HS-27A (cell line): ENCODE measurements around the gene NSUN2.

Source experiments
- DNase-seq: peaks from one replicate; pipeline ENCODE4 v3.0.0-alpha.2; 2012; ENCODE audit warnings: low read depth, missing footprints

NSUN2 gene

DNA sequence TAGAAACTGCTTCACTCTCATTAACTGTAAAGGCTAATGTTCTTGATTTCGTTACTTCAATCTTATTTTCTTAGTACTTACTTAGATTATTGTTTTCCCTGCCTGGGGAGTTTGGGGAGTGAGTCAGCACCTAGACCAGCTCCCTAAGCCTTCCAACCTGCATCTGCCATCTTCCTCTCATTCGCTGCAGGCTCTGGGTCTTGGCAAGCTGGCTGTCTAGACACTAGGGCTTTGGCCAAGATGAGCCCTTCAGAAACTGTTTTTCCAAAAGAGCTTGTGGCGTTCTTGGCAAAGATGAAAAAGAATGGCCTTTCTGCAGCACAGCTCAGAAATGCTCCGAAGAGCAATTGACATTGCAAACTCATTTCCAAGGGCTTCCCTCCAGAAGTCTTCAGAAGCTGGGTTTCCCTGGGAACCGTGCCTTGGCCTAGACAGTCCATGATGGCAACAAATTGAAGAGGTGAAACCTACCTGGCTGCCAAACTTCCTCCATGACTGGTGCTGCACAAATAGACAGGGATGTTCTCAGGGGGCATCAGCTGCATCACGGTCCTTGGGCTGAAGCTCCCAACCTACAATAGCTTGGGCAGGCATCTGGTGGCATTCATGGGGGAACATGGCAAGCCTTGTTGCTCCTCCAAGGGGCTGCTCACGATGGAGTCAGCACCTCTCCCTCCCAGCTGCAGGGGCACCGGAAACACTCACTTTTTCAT, 76.6 kb downstream of the NSUN2 start:
- DNase-seq = no peak

DNA sequence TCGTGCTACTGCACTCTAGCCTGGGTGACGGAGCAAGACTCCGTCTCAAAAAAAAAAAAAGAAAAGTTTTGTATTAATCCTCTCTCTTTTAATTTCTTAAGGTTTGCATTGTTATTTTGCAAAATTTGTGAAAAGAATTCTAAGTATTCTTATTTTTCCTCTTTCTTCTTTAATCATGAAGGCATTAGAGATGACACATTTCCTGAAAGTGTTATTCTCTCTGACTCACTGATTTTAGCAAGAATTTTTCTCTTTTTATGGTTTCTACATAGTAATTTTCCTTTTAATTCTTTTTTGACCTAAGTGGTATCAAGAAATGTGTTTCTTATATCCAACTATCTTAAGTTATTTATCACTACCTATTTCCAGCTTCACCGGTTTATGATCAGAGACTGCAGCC, 78.0 kb downstream of the NSUN2 start:
- DNase-seq = no peak

DNA sequence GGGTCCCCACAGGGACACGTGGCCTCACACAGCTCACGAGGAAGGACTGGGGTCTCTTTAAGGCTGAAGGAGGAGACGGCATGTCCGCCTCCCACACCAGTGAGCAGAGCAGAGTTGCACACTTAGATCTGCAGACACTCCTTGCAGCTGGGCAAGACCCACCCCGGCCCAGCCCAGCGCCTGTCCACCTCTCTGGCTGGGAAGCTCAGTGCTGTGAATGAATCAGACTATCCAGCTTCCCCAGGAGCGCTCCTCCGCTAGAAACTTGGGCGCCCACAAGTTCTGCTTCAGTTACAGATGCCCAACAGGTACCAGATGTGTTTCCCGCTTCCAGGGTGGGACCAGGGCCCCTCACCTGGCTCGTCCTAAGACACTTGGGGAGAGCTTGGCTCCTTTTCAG, 78.9 kb downstream of the NSUN2 start:
- DNase-seq = no peak

DNA sequence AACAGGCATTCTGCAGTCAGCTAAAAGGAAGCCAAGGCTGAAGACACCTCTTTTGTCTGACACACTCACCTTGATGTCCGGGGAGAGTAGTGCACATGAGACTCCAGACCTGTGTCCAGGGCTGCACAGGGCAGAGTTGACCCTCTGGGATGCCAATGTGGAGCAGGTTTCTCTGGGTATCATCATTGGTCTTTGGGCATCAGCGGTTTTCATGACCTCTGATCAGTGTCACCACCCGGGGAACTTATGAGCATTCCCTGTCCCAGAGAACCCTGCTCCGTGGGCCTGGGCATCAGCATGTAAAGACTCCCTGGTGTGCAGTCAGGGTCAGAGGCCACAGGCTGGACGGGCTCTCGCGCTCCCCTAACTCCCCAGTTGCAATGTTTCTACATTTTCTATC, 80.2 kb downstream of the NSUN2 start:
- no peak for DNase-seq

DNA sequence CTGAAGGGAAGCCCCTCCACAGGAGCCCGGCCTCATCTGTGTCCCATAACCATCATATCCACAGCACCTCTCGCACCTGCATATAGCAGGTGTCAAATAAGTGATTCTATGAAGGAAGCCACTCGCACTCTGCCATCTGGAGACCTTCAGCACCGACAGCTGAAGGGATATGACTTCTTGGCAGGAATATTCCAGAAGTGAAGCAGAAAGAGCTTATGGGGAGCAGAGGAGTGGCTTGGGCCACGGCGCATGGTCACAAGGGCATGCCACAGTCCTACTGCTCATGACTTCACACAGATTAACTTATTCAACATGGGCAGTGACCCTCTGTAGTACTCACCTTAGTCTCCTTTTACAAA, 80.9 kb downstream of the NSUN2 start:
- DNase-seq = no peak

DNA sequence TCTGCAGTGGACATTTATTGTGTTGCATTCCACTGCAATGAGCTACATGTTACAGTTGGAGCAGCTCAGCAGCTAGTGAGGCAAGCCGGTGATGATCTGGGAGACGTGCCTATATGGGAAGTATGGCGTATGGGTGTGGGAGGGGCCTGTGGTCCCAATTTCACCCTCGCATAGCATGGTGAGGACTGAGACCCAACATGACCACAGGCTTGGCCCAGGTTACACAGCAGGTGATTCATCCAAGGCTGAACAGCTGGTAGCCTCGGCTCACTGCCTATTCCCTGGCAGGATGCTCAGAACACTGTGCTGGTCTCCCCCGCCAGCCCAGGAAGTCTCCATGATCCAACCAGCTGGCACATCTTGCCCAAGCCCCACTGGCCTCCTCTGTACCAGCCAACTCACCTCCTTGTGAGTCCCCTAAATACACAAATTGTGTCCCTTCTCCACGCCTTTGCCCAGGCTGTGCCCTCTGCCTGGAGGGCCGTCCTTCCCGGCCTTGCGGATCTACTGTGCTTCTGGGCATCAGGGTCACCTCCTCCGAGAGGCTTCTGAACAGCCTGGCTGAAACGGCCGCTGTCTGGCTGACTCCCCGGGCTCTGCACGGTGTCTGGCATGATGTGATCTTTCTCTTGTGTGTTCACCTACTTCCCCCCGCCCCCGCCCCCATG, 81.4 kb downstream of the NSUN2 start:
- DNase-seq = no peak

DNA sequence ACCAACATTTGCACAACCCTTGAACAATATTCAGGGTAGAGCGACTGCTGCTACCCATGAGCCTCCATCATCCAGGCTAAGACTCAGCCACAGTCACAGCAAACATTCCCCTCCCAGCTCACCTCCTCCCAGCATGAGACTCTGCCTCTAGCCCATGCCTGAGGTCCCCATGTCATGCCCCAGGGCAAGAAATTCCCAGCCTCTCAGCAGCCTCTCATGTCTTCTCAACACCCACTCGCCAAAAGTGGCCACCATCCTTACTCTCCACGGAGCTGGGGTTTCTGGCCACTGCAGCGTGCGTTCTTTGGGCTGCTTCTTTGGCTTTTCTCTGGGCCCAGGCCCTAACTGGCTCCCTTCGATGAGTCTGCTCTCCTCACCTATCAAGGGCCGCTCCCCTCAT, 82.2 kb downstream of the NSUN2 start:
- no peak for DNase-seq
